ENCODE results near the gene ZFYVE9. TPM values are rescaled to one million over a fixed set of nuclear protein-coding genes. Genes with fewer than 3 reads are reported as not detected.
"Not testable (repeated sequence)": the region's sequence is repeated elsewhere in the genome, so short reads cannot be mapped to it uniquely, and the experiment has no call there.

Gene ZFYVE9
- total RNA-seq, 1 donor from 2014 or later, result 18.4 TPM

DNA sequence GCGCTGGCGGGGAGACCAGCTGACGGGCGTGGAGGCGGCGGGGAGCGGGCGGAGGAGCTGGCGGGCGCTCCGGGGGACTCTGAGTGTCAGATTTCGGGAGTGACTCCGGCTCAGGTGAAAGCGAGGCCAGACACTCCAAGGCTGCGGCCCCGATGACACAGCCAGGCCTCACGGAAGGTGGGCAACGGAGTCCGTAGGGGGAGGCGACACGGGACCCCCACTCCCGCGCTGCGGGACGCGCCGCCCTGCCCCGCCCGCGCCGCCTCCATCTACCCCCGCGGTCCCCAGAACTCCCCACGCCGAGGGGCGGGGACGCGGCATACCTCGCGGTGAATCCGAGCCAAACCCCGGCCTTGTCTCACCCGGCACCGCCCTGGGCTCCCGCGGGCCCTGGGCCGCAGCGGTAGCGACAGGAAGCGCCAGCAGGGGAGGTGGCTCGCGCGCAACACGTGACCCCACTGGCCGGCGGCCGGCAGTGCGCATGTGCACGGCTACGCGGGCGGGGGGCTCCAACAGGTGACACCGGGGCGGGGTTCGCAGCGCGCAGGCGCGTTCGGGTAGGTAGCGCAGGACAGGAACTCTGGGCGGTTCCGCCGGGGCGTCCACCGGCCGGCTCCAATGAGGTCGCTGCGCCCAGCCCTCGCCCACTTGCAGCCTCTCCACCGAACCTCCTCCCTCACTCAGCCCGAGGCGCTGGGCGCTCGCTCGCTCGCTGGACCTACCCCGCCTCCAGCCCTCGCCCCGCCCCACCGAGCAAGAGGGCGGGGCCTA lies 224.0 kb downstream of the ZFYVE9 start, which contains the start of gene CC2D1B:
TSS of gene CC2D1B (minus strand) at position 460 of the 771 bp plus-strand sequence. CDS start 1,585 bp downstream, outside the sequence.
- peak; percentile 92 for DNase-seq (ENCODE audit: low read depth)
- peaks cover 4% of the 10 kb centered on the region for H3K36me3 ChIP-seq (ENCODE audit: control insufficient read depth, insufficient read depth, low read length)
- H3K27me3 ChIP-seq (ENCODE audit: control insufficient read depth, insufficient read depth, low read length), result no peaks in the 10 kb centered on the region
- TF ChIP-seq, protein P1, sequence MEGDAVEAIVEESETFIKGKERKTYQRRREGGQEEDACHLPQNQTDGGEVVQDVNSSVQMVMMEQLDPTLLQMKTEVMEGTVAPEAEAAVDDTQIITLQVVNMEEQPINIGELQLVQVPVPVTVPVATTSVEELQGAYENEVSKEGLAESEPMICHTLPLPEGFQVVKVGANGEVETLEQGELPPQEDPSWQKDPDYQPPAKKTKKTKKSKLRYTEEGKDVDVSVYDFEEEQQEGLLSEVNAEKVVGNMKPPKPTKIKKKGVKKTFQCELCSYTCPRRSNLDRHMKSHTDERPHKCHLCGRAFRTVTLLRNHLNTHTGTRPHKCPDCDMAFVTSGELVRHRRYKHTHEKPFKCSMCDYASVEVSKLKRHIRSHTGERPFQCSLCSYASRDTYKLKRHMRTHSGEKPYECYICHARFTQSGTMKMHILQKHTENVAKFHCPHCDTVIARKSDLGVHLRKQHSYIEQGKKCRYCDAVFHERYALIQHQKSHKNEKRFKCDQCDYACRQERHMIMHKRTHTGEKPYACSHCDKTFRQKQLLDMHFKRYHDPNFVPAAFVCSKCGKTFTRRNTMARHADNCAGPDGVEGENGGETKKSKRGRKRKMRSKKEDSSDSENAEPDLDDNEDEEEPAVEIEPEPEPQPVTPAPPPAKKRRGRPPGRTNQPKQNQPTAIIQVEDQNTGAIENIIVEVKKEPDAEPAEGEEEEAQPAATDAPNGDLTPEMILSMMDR (IDR thresholded peaks at IDR 0.05; ENCODE audit: insufficient read depth, low read length, poor library complexity, severe bottlenecking), result no peak
- H3K4me3 ChIP-seq (ENCODE audit: low read depth, low read length), result peak within 1 kb of the TSS; percentile 91

DNA sequence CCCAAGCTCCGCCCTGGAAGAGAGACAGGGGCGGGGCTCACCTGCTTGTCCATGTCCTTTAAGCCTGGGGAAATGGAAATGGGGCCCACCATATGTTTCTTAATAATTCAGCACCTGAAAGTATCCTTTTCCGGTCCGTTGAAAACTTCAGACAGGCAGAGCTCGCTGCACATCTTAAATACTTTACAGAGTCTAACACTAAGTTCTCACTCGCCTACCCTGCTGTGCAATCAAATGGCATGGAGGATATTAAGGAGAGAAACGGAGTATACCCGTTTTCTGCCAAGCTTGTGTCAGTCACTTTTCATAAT lies 224.6 kb downstream of the ZFYVE9 start:
- no peaks in the 10 kb centered on the region for H3K27me3 ChIP-seq (ENCODE audit: control insufficient read depth, insufficient read depth, low read length)
- TF ChIP-seq, protein P1 (IDR thresholded peaks at IDR 0.05; ENCODE audit: insufficient read depth, low read length, poor library complexity, severe bottlenecking), result no peak
- DNase-seq (ENCODE audit: low read depth), result no peak
- peak overlapping the region; percentile 91 for H3K4me3 ChIP-seq (ENCODE audit: low read depth, low read length)
- peaks cover 4% of the 10 kb centered on the region for H3K36me3 ChIP-seq (ENCODE audit: control insufficient read depth, insufficient read depth, low read length)

DNA sequence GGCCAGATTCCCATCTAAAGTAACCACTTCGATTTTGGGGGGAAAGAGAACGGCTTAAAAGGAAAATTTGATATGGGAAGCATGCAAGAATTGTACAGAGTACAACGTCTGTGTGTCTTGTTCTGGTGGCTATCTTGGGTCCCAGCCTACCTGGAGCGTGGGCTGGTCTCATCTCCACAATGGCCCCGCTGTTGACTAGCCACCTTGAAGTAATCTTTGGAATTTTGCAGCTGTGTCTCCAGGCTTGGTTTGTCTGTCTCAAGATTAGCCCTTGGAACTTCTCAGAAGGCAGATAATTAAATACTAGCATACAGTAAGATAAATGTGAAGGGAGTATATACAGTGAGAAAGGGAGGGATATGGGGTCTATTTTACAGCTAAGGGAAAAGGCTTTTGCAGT lies 225.4 kb downstream of the ZFYVE9 start:
- Histone ChIP-seq H3K4me3 (ENCODE audit: low read depth, low read length) (no peak overlapping the region), H3K36me3 (ENCODE audit: control insufficient read depth, insufficient read depth, low read length) (peaks cover 3% of the 10 kb centered on the region), H3K27me3 (ENCODE audit: control insufficient read depth, insufficient read depth, low read length) (no peaks in the 10 kb centered on the region)
- TF ChIP-seq, protein P1 (IDR thresholded peaks at IDR 0.05; ENCODE audit: insufficient read depth, low read length, poor library complexity, severe bottlenecking), result no peak
- no peak for DNase-seq (ENCODE audit: low read depth)

DNA sequence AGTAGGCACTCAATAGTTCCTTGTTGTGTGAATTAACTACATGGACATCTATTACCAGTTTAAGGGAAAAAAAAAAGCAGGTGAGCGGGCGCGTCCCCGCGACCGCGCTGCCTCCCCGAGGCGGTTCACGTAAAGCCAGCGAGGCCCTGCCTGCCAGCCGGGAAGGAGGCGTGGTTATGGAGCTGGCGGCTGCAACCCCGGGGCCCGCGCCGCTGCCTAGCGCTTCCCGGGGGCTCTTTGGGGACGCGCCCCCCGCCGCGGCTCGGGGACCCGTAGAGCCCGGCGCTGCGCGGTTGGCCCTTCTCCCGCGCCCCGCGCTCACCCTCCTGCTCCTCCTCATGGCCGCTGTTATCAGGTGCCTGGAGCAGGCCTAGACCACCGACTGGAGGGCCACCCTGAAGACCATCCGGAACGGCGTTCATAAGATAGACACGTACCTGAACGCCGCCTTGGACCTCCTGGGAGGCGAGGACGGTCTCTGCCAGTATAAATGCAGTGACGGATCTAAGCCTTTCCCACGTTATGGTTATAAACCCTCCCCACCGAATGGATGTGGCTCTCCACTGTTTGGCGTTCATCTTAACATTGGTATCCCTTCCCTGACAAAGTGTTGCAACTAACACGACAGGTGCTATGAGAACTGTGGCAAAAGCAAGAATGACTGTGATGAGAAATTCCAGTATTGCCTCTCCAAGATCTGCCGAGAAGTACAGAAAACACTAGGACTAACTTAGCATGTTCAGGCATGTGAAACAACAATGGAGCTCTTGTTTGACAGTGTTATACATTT lies 226.7 kb downstream of the ZFYVE9 start:
- Histone ChIP-seq H3K27me3 (ENCODE audit: control insufficient read depth, insufficient read depth, low read length) (no peaks in the 10 kb centered on the region), H3K4me3 (ENCODE audit: low read depth, low read length) (peak overlapping the region; percentile 50), H3K36me3 (ENCODE audit: control insufficient read depth, insufficient read depth, low read length) (no peaks in the 10 kb centered on the region)
- DNase-seq (ENCODE audit: low read depth), result peak; percentile 16
- TF ChIP-seq, protein P1 (IDR thresholded peaks at IDR 0.05; ENCODE audit: insufficient read depth, low read length, poor library complexity, severe bottlenecking), result peak; percentile 28

DNA sequence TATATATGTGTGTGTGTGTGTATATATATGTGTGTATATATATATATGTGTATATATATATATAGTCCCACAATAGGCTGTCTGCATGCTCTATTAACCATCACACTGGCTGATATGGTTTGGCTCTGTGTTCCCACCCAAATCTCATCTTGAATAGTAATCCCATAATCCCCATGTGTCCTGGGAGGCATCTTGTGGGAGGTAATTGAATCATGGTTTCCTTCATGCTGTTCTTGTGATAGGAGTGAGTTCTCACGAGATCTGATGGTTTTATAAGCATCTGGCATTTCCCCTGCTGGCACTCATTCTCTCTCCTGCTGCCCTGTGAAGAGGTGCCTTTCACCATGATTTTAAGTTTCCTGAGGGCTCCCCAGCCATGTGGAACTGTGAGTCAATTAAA lies 228.0 kb downstream of the ZFYVE9 start:
- DNase-seq (ENCODE audit: low read depth); H3K27me3 ChIP-seq (ENCODE audit: control insufficient read depth, insufficient read depth, low read length); H3K36me3 ChIP-seq (ENCODE audit: control insufficient read depth, insufficient read depth, low read length); H3K4me3 ChIP-seq (ENCODE audit: low read depth, low read length): not testable (repeated sequence)

DNA sequence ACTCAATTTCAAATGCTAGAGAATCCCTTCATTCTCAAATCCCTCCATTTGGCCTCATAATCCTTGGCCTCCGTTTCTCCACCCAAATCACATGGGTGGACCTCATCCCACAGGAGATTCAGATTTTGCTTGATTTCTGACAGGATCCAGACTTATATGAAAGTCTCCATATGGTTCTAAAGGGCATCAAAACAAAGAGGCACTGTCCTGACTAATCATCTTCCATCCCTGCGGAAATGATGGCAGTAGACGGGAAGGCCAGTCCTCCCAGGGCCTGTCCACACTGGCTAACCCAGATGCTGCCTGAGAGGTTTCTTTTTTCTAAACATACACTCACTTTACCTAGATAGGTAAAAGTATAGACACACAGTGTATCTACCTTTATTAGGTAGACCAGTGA lies 243.5 kb downstream of the ZFYVE9 start:
- H3K27me3 ChIP-seq (ENCODE audit: control insufficient read depth, insufficient read depth, low read length), result no peaks in the 10 kb centered on the region
- no peak for DNase-seq (ENCODE audit: low read depth)
- peaks cover 3% of the 10 kb centered on the region for H3K36me3 ChIP-seq (ENCODE audit: control insufficient read depth, insufficient read depth, low read length)
- TF ChIP-seq, protein P1 (IDR thresholded peaks at IDR 0.05; ENCODE audit: insufficient read depth, low read length, poor library complexity, severe bottlenecking), result no peak
- no peak overlapping the region for H3K4me3 ChIP-seq (ENCODE audit: low read depth, low read length)
